ENCODE results near the gene SYNDIG1.

SYNDIG1 gene

DNA sequence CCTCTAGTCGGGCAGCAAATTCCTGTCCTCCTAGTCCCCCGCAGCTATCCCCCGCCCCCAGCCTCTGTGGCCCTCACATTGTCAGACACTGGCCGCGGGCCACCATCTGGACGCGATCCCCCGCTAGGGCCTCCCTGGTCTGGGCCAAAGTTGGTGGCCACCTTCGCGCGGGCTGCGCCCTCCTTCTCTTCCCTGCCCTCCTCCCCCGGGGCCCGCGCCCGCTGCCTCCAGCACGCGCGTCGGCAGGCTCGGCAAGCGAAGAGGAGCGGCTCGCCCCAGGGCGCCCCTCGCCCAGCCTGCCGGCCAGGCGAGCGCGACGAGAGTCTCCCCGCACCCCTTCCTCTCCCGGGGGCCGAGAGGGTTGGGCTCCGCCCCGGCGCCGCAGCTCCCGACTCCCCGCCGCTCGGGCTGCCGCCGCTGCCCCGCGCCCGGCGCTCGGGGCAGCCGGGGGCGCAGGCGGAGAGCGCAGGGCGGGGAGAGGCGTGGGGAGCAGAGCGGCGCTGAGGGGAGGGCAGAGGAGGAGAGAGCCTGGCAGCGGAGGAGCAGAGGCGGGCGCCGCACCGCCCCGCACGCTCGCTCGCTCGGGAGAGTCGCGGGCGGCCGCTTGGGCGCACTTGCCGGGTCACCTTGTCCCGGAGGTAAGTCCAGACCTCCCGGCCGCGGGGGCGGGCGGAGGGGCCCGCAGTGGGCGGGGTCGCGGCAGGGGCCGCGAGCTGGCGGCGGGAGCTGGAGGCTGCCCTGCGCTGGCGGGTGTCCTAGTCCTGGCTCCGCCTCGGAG is at the start of gene SYNDIG1:
Gene SYNDIG1, plus strand, starts transcription at position 514 of the 778 bp plus-strand sequence. CDS start 73,469 bp downstream, outside the sequence.
- DNase-seq, result peak in 49 of 56 donors; percentile 27 to 85 (median 64)

DNA sequence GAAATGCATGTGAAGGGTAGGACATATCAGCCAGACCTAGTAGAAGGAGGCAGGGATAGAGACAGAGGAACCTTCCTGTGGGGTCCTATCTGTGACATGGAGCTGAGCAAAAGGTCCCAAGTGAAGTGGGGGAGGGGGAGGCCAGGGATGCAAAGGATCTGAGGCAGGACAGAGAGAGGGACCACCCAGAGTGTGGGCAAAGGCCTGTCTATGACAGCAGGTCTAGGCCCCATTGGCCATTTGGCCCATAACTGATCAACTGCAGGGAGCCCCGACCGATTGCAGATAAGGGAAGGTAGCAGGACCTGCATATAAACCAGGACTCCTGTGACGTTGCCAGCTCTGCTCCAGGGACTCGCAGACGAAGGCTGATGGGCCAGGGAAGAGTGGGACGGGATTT is 49.6 kb upstream of the SYNDIG1 start:
- DNase-seq, result no peak

DNA sequence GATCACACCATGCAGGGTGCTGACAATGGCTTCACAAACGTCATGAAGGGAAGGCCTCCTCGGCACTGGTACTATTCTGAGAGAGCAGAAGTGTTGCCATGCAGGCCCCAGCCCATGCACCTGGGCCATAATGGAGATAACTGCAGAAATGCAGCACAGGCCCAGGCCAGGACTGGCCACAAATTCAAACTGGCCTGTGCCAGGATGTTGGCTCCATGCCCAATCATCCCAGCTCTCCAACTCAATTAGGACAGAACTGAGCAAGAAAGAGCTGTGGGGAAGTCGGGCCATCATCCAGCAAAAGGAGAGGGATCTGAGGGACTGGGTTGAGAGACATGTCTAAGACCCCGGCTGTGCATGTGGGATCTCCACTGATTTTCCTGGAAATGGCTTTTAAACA is 48.9 kb upstream of the SYNDIG1 start:
- peak in 3 of 56 donors; percentile 9 to 13 (median 11) for DNase-seq

DNA sequence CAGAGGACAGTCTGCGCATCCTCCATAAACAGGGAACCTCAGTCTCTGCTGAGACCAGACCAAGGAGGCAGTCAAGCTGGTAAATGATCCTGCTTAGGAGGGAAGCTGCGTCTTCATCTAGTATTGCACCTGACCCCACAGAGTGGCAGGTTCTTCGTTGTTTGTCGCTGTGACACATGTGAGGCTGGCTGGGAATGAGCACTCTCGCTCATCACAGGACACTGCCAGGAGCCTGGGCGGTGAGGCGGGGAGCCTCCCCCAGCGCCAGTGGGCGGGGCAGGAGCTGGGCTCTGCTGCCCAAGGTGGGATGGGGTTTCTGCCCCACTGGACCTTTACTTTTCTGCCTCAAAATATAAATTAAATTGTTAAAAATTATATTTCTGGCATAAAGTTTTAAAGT is 48.4 kb upstream of the SYNDIG1 start:
- DNase-seq, result no peak

DNA sequence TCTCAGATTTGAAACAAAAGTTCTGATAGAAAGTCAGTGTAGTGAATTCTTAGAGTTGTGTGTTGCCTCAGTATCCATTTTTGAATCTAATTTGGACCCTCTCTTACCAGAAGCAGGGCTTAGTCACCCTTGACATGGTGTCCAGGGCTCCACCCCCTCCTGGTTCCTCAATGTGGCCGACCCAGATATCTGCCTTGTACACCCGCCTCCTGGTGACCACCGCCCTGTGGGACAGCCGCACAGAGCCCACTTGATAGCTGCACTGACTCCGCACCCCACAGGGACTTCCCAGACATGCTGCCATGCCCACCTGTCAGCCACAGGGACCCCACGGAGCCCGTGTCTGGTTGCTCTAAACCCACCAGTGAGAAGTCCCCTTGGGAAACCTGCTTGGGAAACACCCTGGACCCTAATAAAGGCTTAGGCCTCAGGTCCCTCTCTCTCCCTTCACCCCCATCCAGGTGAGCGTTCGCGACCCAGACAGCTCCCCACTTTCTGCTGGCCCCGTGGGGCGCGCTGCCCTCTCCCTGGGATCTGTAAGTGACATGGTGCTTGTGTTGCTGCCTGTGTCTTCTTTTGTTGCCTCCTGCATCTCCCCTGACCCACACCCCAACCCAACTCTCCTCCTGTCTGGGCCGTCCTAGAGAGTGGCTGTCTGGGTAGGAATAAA is 47.2 kb upstream of the SYNDIG1 start:
- no peak for DNase-seq

DNA sequence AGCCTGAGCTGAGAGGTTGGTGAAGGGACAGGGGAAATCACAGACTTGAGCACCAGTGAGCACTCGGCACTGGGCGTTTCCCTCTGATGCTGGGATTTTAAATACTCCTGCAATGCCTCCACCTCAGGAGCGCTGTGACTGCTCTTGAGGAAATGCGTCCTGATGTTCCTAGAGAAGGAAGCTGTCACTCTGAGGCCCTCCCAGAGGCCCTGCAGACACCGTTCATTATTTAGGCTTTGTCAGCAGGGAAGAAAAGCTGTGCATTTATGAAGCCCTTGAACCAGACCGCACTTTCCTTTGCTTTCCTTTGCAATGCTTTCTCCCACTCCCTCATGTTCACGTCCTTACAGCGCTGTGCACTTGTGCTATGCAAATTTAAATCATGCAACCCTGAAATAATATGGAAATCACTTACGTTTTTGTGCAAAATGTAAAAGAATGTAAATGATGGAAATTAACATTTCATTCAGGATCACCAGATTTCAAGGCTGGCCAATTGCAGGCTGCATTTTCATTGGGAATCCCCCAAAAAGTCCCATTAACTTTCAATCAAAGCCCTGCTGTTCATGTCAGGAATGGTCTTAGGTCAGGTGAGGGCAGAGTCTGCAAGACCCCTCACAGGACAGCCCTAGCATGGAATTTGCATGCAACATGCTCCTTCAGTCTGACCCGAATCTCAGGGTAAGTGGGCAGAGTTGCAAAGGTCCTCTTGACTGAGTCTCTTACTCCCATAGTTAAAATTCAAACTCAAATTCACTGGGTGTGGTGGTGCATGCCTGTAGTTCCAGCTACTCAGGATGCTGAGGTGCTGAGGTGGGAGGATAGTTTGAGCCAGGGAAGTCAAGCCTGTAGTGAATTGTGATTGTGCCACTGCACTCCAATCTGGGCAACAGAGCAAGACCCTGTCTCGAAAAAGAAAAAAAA is 45.8 kb upstream of the SYNDIG1 start:
- no peak for DNase-seq

DNA sequence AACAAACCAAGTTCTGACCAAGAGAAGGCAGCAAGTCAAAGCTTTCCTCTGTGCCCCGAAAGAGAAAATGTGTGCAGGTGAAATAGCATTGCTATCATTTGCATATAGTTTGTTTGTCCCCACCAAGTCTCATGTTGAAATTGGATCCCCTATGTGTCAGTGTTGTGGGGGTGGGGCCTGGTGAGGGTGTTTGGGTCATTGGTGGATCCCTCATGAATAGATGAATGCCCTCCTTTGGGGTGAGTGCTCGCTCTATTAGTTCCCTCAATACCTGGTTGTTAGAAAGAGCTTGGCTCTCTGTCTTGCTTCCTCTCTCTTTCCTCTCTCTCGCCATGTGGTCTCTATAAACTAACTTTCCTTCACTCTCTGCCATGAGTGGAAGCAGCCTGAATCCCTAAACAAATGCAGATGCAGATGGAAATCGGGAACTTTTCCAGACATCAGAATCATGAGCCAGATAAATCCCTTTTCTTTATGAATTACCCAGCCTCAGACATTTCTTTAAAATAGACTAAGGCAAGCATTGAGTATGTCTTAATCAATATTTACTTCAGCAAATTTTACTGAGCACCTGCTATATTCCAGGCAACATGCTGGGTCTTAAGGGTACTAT is 43.8 kb upstream of the SYNDIG1 start:
- no peak for DNase-seq

DNA sequence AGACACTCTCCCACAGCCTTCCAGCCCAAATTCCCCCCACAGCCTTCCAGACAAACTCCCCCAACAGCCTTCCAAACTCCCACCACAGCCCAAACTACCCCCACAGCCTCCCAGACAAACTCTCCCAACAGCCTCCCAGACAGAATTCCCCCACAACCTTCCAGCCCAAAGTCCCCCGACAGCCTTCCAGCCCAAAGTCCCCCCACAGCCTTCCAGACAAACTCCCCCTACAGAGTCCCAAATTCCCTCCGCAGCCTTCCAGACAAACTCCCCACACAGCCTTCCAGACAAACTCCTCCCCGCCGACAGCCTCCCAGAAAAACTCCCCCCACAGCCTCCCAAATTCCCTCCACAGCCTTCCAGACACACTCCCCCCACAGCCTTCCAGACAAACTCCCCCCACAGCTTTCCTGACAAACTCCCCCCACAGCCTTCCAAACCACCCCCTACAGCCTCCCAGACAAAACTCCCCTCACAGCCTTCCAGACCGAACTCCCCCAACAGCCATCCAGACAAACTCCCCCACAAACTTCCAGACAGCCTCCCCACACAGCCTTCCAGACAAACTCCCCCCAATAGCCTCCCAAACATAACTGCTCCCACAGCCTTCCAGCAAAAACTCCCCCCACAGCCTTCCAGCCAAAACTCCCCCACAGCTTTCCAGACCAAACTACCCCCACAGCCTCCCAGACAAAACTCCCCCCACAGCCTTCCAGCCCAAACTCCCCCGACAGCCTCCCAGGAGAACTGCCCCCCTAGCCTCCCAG is 38.0 kb upstream of the SYNDIG1 start:
- DNase-seq, result no peak

DNA sequence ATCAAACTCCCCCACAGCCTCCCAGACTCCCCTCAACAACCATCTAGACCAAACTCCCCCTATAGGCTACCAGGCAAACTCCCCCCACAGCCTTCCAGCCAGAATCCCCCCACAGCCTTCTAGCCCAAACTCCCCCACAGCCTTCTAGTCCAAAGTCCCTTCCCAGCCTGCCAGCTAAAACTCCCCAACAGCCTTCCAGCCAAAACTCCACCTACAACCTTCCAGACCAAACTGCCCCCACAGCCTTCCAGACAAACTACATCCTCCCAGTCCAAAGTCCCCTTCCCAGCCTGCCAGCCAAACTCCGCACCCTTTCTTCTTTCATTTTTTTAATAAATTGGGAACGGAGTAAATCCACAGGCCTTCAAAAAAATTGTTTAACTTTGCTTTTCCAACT is 37.4 kb upstream of the SYNDIG1 start:
- DNase-seq, result no peak

DNA sequence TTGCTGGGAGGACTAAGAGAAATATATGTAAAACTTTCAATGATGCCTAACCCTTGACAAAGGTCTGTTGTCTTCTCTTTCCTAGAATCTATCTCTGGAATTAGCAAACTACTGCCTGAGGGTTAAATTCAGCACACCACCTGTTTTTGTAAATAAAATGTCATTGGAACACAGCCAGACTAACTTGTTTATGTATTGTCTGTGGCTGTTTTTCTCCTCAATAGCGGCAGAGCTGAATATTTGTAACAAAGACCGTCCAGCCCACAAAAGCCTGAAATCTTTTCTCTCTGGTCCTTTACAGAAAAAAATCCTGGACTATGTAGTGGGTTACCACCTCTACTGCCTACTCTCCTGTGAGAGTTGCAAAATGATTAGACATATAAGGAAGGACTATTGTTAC is 33.3 kb upstream of the SYNDIG1 start:
- DNase-seq, result no peak

DNA sequence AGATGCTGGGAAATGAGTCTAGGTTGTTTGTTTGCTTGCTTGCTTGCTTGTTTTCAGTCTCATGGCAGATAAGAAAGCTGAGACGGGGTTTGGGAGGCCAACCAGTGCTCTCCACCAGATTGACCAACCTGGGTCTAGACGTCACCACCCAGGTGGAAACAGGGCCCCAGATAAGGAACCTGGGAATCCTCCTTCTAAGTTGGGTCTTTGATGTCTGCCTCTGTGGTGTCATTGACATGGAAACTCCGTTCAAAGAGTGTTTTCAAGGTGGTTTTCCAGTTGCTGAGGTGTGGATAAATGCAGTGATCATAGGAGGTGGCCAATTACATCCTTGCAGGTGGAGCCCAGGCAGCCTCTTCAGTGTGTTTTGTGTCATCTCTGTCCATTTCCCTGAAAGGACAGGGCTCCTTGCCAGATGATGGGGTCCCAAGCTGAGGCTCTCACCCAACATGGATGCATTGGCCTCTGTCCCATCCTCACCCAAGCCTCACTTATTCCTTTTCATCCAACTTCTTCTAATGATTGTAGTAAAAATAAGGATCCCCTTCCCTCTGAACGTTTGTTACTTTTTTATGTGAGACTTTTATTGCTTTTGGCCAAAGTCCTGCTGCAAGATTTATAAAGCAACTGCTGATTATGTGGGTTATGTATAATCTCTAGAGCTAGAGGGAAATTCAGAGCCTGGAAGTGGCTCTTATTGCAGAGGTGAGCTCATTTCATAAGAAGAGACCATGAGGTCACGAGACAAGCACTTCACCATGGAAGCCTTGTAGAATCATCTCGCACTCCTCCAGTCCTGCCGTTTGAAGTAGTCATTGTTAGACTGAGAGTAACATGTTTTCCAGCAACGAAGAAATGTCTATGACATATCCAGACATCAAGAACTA is 32.0 kb upstream of the SYNDIG1 start:
- DNase-seq, result no peak

DNA sequence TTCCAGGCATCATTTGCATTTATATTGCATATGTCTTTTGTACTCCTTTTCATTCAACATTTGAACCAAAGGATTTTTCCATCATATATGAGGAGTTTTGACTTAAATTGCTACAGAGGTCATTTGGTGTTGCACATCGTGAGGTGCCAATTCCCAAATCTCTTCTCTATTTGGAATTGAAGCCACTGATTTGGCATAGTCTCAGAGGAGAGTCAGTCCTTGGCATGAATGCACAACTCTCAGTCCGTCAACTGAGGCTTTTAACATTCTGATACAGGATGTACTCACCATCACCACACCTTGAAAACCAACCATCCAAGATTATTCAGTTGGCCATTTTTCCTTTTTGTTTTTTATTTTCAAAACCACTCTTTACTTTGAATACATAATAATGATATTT is 31.1 kb upstream of the SYNDIG1 start:
- no peak for DNase-seq

DNA sequence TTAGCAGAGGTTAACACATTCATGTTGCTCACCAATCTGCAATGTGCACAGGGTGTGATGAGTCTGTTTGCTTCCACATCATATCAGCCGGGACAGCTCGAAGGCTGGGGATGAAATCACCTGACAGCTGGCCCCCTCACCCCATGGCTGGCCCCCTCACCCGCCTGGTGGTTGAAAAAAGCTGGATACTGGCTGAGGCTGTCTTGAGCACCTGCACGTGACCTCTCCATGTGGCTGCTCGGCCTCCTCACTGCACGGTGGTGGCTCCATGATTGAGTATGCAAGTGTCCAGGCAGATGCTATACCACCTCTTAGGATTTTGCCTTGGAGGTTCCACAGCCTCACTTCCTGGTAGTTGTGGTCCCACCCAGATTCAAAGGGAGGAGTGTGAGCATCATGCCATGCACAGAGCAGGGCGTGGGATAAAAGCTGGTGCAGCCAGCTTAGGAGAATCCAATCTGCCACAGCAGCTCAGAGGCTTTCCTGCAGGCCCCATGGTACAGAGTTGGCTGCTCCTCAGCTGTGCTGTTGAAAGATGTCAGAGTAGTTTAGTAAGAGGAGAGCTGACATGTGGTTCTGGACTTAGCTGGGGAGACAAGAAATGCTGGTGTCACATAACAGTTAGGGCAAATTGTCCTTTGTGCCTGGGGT is 29.6 kb upstream of the SYNDIG1 start:
- DNase-seq, result no peak

DNA sequence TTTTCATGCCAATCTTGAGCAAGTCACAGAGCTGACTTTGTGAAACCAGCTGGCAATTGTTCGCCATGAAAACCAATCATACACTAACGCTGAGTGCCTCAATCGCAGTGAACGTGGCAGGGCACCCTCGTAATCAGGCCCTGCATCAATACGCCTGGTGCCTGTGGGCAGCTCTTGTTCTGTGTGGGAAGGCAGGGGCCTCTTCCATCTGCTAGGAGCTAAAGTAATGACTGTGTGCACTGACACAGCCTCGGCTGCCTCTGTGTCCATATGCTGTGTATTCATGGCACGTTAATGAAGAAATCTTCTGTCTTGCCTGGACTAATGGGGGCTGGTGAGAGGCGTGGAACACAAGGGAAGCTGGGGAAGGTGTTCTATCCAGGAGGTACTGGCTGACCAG is 27.8 kb upstream of the SYNDIG1 start:
- DNase-seq, result no peak

DNA sequence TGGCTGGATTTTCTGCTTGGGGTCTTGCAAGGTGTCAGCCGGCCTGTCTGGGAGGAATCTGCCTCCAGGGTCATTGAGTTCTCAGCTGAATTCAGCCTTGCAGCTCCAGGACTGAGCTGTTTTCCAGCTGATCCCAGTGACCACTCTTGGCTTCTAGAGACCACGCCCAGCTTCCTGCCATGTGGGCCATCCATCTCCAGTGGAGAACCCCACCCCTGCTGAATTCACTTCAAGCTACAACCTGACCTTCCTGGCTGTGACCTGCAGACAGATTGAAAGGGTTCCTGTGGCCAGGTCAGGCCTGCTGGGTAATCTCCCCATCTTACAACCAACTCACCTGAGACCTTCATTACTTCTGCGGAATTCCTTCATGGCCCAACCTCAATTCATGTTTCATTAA is 26.5 kb upstream of the SYNDIG1 start:
- DNase-seq, result no peak

DNA sequence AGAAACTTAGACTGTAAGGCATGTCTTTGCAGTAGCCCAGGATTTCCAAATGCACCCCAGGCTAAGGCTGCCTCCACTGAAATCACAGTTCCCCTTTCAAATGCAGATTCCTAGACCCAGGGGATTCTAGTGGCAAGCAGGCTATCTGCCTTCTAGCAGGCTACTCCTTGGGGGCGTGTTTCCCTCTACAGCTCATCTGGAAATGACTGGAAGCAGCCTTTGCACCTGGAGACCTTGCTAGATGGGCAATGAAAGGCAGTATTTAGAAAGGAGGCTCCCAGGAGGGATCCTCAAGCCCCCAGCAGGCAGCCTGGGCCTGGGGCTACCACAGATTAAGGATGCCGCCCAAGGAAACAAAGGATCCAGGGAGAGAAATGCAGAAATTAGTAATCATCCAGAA is 26.0 kb upstream of the SYNDIG1 start:
- no peak for DNase-seq

DNA sequence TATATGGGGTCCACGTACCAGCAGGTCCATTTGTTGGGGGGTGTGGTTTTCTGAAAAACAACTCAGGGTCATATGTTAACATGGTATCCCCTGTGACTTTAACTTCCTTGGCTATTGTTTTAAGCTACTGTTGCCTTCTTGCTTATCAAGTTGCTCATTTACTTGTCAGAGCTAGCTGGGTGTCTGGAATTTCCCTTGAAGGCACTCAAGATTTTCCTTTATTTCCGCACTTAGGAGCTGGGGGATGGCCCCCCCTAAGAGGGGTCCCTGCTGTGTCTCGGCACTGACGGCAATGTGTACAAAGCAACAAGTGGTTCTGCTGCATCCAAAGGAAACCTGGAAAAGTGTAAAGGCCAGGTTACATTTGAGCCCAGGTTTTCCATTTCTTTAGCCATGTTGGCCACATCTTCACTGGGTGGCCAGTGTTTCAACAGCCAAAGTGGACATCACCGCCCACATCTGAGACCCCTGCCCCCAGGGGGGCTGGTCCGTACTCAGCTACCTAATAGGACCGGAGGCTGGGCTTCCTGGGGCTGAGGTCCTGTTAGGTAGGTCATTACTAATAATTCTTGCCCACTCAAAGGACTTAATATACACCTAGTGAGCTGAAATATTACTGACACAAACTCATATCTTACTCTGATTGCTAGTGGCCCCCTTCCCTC is 24.8 kb upstream of the SYNDIG1 start:
- DNase-seq, result no peak

DNA sequence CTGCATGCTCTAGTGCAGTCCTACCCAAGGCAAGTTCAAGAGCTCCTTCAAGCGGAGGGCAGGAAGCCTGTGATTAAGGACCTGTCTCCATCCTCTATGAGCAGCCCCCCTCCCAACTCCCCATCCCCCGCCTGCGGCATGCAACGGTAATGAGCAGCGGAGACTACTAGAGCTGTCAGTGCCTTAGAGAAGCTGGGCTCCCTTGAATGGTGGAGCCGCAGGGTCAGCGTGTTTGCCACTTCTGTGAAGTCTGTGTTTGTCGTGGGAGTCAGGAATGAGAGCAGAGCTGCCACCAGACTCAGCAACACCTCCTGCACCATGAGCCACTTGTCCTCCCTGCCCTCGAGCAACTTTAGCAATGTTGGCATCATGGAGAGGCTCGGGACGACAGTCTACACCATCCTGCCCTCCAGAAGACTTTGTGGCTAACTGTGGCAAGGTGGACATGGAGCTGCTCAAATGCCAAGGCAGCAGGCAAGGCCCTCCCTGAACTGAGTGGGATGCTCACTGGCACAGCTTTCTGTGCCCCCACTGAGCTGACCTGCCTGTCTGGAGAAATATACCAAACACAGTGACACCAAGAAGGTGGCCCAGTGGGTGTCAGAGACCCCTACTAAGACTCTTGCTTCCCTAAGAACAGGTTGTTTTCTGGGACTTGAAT is 23.8 kb upstream of the SYNDIG1 start:
- no peak for DNase-seq
